Globus pallidus (tissue), 1 donor: ENCODE results near the gene ZRANB3.

ENCODE experiments used
- DNase-seq: peaks from one replicate; pipeline ENCODE4 v3.0.0-alpha.2; 2015; ENCODE audit warnings: low spot score

Gene ZRANB3

GRCh38 chr2:135174049-135174809 lies 356.8 kb downstream of the ZRANB3 start:
- no peak for DNase-seq

DNA sequence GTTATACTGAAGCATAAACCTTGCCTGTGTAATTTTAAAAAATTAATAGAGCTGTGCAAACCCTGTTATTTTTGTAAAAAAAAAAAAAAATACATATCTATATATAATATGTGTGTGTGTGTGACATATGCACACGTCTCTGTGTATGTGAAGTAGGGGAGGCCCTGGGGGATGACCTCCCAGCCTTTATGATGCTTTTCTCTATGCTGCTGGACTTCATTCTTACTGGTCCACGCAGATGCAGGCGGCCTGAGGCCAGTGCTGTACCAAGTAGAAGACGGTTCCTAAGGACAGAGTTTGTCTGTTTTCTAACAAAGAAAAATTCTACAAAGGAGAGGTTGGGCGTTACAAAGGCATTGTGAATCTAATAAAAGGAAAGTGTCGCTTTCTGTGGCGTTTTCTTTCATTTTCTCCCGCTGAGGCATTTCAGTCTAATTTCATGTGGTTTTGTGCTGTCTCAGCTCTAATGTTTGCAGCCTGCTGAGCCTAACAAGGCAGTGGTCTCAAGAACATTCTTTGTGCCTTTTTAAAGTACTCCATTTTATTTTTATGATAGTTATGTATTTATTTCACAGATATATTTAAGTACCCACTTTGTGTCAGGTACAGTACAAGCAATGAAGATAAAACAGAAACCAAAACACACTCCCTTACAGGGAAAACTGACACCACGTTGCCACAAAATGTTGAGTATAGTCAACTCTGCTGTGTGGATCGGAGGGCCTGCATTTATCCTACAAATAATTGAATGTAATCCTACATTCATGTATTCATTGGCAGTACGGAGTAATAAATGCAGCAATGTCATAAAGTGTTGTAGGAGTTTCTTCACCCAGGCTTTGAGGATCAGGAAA lies 360.9 kb downstream of the ZRANB3 start:
- DNase-seq: no peak

- DNase-seq: no peak
These were observed 362.7 kb downstream of the ZRANB3 start for GRCh38 chr2:135168204-135168856.

GRCh38 chr2:135167273-135167672 lies 363.7 kb downstream of the ZRANB3 start:
- DNase-seq: no peak

DNA sequence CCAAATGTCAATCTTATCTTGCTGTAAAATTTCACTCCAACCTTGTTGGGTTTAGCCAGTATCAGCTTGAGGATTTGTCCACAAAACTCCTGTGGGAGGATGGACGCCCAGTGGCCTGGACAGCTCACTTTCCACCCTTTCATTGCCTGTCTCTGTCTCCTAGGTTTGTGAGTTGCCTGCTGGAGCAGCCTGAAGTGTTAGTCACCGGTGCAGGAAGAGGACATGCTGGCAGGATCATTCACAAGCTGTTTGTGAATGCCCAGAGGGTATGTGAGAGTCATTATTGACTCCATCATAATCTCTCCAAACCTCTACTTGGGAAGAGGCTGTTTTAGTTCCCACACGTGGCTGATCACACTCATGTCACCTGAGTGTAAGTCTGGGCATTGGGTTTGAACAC lies 366.6 kb downstream of the ZRANB3 start:
- no peak for DNase-seq

GRCh38 chr2:135163901-135164300 lies 367.1 kb downstream of the ZRANB3 start:
- DNase-seq: no peak

GRCh38 chr2:135163306-135163705 lies 367.7 kb downstream of the ZRANB3 start:
- DNase-seq: no peak

- no peak for DNase-seq
These were observed 368.2 kb downstream of the ZRANB3 start for GRCh38 chr2:135162786-135163185.

DNA sequence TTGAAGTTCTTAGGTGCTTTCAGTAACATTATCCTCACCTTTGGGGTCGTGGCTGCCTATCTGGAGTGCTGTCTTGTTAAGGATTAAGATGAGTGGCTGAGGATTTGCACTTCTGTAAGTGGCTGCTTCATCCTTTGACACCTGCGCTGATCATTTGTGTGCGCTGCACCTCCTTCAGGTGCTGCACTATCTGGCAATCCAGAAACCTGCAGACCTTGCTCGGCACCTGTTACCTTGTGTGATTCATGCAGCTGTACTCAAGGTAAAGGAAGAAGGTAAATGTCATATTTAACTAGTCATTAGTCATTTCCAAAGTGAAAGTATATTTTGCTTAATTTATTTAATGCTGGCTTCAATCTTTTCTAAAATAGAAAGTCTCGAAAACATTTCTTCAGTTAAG lies 368.6 kb downstream of the ZRANB3 start:
- no peak for DNase-seq

GRCh38 chr2:135159191-135159590 lies 371.8 kb downstream of the ZRANB3 start:
- DNase-seq: no peak

- no peak for DNase-seq
These were observed 373.2 kb downstream of the ZRANB3 start for GRCh38 chr2:135157856-135158255.

DNA sequence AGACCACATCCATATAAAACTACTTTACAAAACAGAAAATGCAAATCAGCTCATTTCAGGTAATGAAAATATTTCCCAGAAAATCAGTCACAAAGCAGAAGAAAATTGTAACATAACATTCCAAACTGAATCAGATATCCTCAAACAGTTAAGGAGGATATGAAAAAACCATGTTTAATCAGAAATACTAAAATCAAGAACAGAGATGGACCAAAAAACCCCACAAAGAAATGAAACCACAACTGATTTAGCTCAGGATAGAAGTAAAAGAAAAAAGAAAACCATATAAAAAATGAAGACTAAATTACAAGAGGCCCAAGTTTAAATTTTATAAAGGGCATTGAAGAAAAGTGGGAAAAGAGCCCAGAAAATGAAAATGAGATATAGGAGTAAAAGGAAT lies 376.1 kb downstream of the ZRANB3 start:
- no peak for DNase-seq

- DNase-seq: no peak
These were observed 378.7 kb downstream of the ZRANB3 start for GRCh38 chr2:135152361-135152760.

- DNase-seq: no peak
These were observed 379.4 kb downstream of the ZRANB3 start for GRCh38 chr2:135151615-135152014.

DNA sequence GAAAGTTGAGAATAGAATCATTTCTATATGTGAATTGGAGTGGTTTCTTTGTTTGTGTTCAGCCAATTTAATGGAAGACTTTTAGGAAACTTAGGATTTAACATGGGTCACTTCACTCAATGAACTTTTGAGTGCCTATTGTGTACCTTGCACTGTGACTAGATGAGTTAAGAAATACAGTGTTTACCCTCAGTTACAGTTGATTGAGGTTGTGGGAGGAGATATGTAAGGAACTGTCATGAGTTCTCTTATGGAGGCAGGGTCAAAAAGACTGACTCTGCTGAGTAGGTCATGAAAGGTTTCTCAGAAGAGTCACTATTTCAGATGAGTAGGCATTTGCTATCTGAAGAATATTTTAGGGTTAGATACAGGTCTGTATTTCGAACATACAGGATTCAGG lies 380.3 kb downstream of the ZRANB3 start:
- DNase-seq: no peak

DNA sequence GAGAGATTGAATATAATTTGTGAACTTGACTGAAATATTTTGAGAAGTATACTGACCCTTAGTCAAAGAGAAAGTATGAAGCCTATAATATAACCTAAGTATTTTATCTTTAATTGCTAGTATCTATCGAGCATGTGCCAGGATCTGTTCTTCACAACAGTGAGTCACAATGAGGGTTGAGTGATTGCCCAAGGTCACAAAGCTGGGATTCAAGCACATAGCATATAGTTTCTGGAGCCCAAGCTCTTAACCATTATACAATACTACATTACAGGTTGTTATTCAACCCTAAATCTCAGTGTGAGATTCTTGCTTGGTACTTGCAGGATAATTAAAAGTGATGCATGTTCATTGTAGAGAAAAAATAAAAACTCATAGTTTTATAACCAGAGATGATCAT lies 381.8 kb downstream of the ZRANB3 start:
- no peak for DNase-seq

DNA sequence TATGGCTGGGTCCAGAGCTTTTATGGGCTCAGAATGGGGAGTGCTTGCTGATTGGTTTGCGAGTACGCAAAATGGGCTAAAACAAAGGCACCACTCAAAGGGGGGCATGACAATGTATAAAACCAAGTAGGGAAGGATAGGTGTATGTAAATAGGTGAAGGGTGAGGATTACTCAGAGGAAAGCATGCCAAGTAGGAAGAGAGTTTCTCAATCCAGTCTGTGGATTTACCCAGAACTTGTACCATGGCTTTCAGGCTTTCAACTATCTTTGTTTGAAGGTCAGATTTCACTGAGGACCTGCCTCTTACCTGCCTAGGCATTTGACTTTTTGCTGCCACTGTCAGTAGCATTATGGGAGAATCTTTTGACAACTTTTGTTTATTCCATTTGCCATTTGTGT lies 386.7 kb downstream of the ZRANB3 start:
- no peak for DNase-seq

- no peak for DNase-seq
These were observed 388.7 kb downstream of the ZRANB3 start for GRCh38 chr2:135142323-135142722.

DNA sequence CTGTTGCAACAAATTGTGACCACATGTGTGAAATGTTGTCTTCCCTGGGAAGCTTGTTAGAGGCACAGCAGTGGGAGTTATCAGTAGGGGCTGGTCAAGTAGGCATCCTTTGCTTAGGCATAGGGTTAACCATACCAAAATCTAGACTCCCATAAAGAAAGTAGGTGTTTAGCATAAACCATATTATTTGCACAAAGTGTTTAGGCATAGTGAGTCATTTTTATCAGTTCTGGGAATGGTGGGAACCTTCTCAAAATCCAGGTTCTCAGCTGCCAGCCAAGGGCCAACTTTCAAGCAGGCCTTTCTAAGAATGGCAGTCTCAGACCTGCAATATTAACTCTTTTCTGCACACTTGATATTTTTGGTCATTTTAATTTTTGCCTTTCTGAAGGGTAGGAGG lies 390.4 kb downstream of the ZRANB3 start:
- DNase-seq: no peak

DNA sequence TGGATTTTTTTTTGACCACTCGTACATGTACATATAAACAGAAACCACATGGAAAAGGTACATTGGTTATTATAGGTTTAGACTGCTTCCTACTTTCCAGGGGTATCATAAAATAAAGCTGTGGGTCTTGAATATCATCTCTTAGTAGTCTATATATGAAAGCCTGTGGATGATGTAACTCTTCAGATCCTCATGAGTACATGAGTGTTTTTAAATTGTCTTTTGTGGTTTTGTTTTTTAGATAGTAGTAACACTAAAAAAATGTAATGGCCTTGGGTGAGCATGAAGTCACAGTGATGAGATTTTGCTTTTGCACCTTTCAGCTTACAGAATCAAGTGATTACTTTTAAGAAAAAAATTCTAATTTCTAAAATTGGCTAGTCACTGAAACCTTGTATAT lies 398.7 kb downstream of the ZRANB3 start:
- DNase-seq: no peak

GRCh38 chr2:135130751-135131150 lies 400.3 kb downstream of the ZRANB3 start:
- no peak for DNase-seq

GRCh38 chr2:135125940-135126339 lies 405.1 kb downstream of the ZRANB3 start:
- DNase-seq: no peak
